ENCODE results near the gene ZNF644. TPM values are rescaled to one million over a fixed set of nuclear protein-coding genes. Genes with fewer than 3 reads are reported as not detected.

Gene ZNF644
- total RNA-seq, 1 experiment from 2014 or later, result 71.4 TPM

DNA sequence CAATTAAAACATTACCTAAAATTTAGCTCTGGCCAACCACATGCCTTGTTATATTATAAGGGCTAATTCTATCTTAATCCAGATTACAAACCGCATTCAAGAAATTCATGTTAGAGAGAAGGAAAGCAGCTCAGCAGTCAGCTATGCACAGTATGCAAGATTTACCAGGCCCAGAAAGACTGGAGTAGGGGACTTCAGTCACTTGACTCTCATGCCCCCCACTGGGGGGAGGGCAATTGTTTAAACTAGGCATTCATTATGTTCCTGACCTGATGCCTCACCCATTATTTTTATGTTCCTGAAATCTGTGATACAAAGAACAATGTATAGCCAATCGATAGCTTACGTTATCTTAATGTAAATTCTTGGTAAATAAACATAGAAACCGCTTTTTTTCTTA, 96.9 kb downstream of the ZNF644 start (continued):
- TF ChIP-seq ZNF532 (CRISPR knock-in tag; IDR thresholded peaks at IDR 0.05; ENCODE audit: borderline replicate concordance) (no peak), CBFB (CRISPR knock-in tag; IDR thresholded peaks at IDR 0.05; ENCODE audit: low read depth) (no peak), ZNF263 (CRISPR knock-in tag; IDR thresholded peaks at IDR 0.05; ENCODE audit: low read depth) (no peak), PREB (CRISPR knock-in tag; IDR thresholded peaks at IDR 0.05; ENCODE audit: borderline replicate concordance) (no peak), NR3C1 (CRISPR knock-in tag; conservative IDR thresholded peaks at IDR 0.05; ENCODE audit: low read depth) (no peak)
- TF ChIP-seq, protein P1, sequence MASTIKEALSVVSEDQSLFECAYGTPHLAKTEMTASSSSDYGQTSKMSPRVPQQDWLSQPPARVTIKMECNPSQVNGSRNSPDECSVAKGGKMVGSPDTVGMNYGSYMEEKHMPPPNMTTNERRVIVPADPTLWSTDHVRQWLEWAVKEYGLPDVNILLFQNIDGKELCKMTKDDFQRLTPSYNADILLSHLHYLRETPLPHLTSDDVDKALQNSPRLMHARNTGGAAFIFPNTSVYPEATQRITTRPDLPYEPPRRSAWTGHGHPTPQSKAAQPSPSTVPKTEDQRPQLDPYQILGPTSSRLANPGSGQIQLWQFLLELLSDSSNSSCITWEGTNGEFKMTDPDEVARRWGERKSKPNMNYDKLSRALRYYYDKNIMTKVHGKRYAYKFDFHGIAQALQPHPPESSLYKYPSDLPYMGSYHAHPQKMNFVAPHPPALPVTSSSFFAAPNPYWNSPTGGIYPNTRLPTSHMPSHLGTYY (CRISPR knock-in tag; IDR thresholded peaks at IDR 0.05), result no peak
- TF ChIP-seq, protein P2, sequence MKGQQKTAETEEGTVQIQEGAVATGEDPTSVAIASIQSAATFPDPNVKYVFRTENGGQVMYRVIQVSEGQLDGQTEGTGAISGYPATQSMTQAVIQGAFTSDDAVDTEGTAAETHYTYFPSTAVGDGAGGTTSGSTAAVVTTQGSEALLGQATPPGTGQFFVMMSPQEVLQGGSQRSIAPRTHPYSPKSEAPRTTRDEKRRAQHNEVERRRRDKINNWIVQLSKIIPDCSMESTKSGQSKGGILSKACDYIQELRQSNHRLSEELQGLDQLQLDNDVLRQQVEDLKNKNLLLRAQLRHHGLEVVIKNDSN (CRISPR knock-in tag; IDR thresholded peaks at IDR 0.05), result no peak

DNA sequence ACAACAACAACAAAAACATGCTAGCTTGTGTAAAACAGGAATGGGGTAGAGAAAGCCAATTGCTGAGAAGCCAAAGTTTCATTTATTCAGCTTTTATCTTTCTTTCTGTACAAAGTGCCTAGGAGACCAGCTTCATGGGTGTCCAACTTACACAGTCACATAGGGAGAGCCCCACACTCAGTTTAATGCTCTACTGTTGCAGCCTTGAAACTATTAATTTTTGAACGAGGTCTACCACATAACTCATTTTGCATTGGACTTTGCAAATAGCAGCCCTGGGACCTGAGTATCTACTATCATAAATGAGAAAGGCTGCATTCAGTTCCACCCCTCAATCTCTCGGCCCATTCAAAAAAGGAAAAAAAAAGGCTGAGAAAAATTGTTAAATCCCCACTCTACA, 98.8 kb downstream of the ZNF644 start:
- POLR2A ChIA-PET, result no interaction called here
- no peak for DNase-seq (ENCODE audit: low spot score)
- CTCF ChIA-PET, result no interaction called here
- Mint-ChIP-seq H3K27ac (peak overlapping the region; percentile 83), H3K9me3 (no peaks in the 10 kb centered on the region), H3K36me3 (no peaks in the 10 kb centered on the region), H3K4me1 (peaks cover 85% of the 10 kb centered on the region), H3K4me3 (peak overlapping the region; percentile 35), H3K27me3 (ENCODE audit: low read depth) (no peaks in the 10 kb centered on the region)
- no peak for ATAC-seq
- TF ChIP-seq ESRRA (CRISPR knock-in tag; IDR thresholded peaks at IDR 0.05; ENCODE audit: borderline replicate concordance) (no peak), RELA (CRISPR knock-in tag; IDR thresholded peaks at IDR 0.05; ENCODE audit: borderline replicate concordance) (no peak), IRF1 (CRISPR knock-in tag; IDR thresholded peaks at IDR 0.05) (no peak), ETV6 (CRISPR knock-in tag; IDR thresholded peaks at IDR 0.05) (no peak), SMAD4 (CRISPR knock-in tag; IDR thresholded peaks at IDR 0.05) (no peak), ZNF425 (CRISPR knock-in tag; conservative IDR thresholded peaks at IDR 0.05) (no peak), TEAD4 (CRISPR knock-in tag; IDR thresholded peaks at IDR 0.05) (no peak), MYBL2 (CRISPR knock-in tag; IDR thresholded peaks at IDR 0.05) (no peak), E2F5 (CRISPR knock-in tag; IDR thresholded peaks at IDR 0.05) (no peak), NR3C1 (CRISPR knock-in tag; conservative IDR thresholded peaks at IDR 0.05; ENCODE audit: low read depth) (no peak)
- TF ChIP-seq, protein P3, sequence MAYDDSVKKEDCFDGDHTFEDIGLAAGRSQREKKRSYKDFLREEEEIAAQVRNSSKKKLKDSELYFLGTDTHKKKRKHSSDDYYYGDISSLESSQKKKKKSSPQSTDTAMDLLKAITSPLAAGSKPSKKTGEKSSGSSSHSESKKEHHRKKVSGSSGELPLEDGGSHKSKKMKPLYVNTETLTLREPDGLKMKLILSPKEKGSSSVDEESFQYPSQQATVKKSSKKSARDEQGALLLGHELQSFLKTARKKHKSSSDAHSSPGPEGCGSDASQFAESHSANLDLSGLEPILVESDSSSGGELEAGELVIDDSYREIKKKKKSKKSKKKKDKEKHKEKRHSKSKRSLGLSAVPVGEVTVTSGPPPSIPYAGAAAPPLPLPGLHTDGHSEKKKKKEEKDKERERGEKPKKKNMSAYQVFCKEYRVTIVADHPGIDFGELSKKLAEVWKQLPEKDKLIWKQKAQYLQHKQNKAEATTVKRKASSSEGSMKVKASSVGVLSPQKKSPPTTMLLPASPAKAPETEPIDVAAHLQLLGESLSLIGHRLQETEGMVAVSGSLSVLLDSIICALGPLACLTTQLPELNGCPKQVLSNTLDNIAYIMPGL (CRISPR knock-in tag; IDR thresholded peaks at IDR 0.05), result no peak
- TF ChIP-seq, protein P4, sequence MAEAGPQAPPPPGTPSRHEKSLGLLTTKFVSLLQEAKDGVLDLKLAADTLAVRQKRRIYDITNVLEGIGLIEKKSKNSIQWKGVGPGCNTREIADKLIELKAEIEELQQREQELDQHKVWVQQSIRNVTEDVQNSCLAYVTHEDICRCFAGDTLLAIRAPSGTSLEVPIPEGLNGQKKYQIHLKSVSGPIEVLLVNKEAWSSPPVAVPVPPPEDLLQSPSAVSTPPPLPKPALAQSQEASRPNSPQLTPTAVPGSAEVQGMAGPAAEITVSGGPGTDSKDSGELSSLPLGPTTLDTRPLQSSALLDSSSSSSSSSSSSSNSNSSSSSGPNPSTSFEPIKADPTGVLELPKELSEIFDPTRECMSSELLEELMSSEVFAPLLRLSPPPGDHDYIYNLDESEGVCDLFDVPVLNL (CRISPR knock-in tag; IDR thresholded peaks at IDR 0.05; ENCODE audit: borderline replicate concordance, low read depth), result no peak
- TF ChIP-seq, protein P5, sequence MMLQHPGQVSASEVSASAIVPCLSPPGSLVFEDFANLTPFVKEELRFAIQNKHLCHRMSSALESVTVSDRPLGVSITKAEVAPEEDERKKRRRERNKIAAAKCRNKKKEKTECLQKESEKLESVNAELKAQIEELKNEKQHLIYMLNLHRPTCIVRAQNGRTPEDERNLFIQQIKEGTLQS (CRISPR knock-in tag; conservative IDR thresholded peaks at IDR 0.05), result no peak
- TF ChIP-seq, protein P1 (CRISPR knock-in tag; IDR thresholded peaks at IDR 0.05), result no peak

Measured in WTC11 (cell line).